HG02840 (cell line): ENCODE results near the gene ZBTB7A.
"Not testable (repeated sequence)": the region's sequence is repeated elsewhere in the genome, so short reads cannot be mapped to it uniquely, and the experiment has no call there.

Experiments used
- ATAC-seq: cut with Tn5 transposase; IDR thresholded peaks from one replicate; pipeline ENCODE4 v1.9.1; 2021; ENCODE audit warnings: mild to moderate bottlenecking, moderate library complexity, moderate number of reproducible peaks; ENCODE audit not compliant: unreplicated experiment, low FRiP score

The ZBTB7A gene

DNA sequence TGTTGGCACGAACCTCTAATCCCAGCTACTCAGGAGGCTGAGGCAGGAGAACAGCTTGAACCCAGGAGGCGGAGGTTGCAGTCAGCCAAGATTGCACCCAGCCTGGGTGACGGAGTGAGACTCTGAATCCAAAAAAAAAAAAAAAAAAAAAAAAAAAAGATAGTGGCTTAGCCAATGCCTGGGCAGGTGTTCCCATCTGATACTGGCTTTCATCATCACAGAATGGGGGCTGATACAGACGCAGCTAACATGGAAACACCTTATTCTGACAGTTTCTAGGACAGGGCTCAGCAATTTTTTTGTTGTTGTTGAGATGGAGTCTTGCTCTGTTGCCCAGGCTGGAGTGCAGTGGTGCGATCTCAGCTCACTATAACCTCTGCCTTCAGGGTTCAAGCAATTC lies 65.9 kb downstream of the ZBTB7A start:
- not testable (repeated sequence) for ATAC-seq

GRCh38 chr19:3998667-3999412 lies 67.9 kb downstream of the ZBTB7A start:
- ATAC-seq: not testable (repeated sequence)

DNA sequence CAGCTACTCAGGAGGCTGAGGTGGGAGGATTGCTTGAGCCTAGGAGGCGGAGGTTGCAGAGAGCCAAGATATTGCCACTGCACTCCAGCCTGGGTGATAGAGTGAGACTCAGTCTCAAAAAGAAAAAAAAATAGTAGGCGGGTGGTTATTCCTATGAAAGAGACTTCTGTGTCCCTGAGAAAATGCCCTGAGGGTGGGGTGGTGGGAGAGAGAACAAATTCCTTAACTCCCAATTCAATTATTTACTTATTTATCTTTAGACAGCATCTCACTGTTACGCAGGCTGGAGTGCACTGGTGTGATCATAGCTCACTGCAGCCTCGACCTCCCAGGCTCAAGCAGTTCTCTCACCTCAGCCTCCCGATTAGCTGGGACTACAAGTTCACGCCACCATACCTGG lies 71.1 kb downstream of the ZBTB7A start:
- ATAC-seq: no peak
